ENCODE results near the gene CDK2.

GRCh38 chr12:55938826-55939501, 27.7 kb upstream of the CDK2 start:
- TF ChIP-seq CTCF (IDR thresholded peaks at IDR 0.05 in 4 of 5, conservative IDR thresholded peaks at IDR 0.05 in 1 of 5), result no peak
- no peak for TF ChIP-seq POLR2A (IDR thresholded peaks at IDR 0.05)

Measured in gastrocnemius medialis (tissue), 4 donors.